GM23338 (cell line): ENCODE results near the gene GBF1. TPM values are rescaled to one million over a fixed set of nuclear protein-coding genes. Genes with fewer than 3 reads are reported as not detected.

Experiments
- CREB1 ChIP-seq: fragments of 250-450 bp; sonication (Bioruptor Pico); IDR thresholded peaks from 2 replicates; pipeline ENCODE4 v1.5.0; 2020; ENCODE audit warnings: low read depth, mild to moderate bottlenecking, moderate library complexity
- ETS1 ChIP-seq: IDR thresholded peaks from 2 replicates; pipeline ENCODE4 v1.6.1; 2016; ENCODE audit warnings: antibody characterized with exemption
- EZH2 ChIP-seq: fragments of 200-600 bp; sonication (generic); IDR thresholded peaks from one replicate; pipeline ENCODE4 v1.8.0; 2017; ENCODE audit warnings: antibody characterized with exemption, mild to moderate bottlenecking, low read depth; ENCODE audit not compliant: unreplicated experiment
- EZH2phosphoT487 ChIP-seq: fragments of 200-600 bp; sonication (generic); IDR thresholded peaks from one replicate; pipeline ENCODE4 v1.8.1; 2018; ENCODE audit warnings: antibody characterized with exemption; ENCODE audit not compliant: unreplicated experiment
- JUNB ChIP-seq: IDR thresholded peaks from one replicate; pipeline ENCODE4 v1.6.1; 2016; ENCODE audit warnings: antibody characterized with exemption; ENCODE audit not compliant: unreplicated experiment
- ZNF114 ChIP-seq: fragments of 250-450 bp; sonication (Bioruptor Pico); IDR thresholded peaks from 2 replicates; pipeline ENCODE4 v1.5.0; 2020; ENCODE audit warnings: mild to moderate bottlenecking, moderate library complexity
- ZNF462 ChIP-seq: fragments of 250-450 bp; sonication (Bioruptor Pico); IDR thresholded peaks from 2 replicates; pipeline ENCODE4 v1.5.0; 2020; ENCODE audit warnings: mild to moderate bottlenecking, moderate library complexity
- polyA plus RNA-seq: library from polyadenylated mRNA; unstranded; fragments of >200 nt; fragmentation: Nextera tagmentation; extraction: Ambion mirVana; gene quantifications from 2 replicates; pipeline ENCODE4 v1.2.1, GENCODE V29; 2016
- total RNA-seq: library from RNA; depleted of rRNA; stranded (reverse); fragments of >200 nt; shearing (Covaris generic); gene quantifications from 2 replicates; pipeline ENCODE4 v1.2.3, GENCODE V29; 2014

The GBF1 gene
- total and polyA plus RNA-seq, 2 experiments from 2014 or later, result 6.5 to 27.2 TPM

GRCh38 chr10:102394801-102395399 lies 149.6 kb downstream of the GBF1 start (continued):
- TF ChIP-seq ZNF462 (CRISPR knock-in tag) (no peak), EZH2phosphoT487 (no peak), ZNF114 (CRISPR knock-in tag) (no peak), CREB1 (CRISPR knock-in tag) (no peak), EZH2 (no peak), ETS1 (no peak), JUNB (no peak)
